ENCODE data around the gene NR6A1.

Gene NR6A1

DNA sequence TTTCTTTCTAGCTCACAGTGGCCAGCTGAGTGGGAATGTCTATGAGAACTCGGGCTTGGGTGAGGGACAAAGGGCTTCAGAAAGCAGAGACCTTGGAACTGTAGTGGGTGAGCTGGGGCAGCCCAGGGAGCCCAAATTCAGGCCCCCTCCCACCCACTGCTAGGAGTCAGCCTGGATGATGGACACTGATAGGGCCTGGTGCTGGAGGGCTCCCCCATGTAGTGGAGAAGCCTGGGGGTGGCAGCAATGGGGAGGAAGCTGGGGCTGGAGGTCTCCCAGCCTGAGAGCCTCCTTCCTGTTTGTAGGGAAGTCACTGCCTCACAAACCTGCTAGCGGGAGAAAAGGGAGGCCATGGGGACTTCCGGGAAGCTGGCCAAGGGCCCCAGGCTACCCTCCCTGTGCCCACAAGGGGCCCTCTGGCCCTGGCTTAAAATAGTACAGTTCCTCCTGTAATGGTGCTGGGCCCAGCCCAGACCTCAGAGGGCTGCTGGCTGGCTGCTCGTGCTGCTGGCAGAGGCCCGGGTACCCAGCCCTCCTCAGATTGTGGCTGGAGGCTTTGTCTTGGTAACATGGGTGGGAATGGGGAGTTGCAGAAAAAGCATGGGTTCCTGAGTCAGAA is 257.6 kb downstream of the NR6A1 start:
- H3K36me3 ChIP-seq (ENCODE audit: control insufficient read depth, insufficient read depth, low read length), result no peaks in the 10 kb centered on the region
- no peaks in the 10 kb centered on the region for H3K9me3 ChIP-seq (ENCODE audit: control insufficient read depth, low read length)
- H3K4me2 ChIP-seq (ENCODE audit: low read length), result no peak overlapping the region
- H3K4me1 ChIP-seq, result no peaks in the 10 kb centered on the region
- H3K27ac ChIP-seq, result no peak overlapping the region
- H3K4me3 ChIP-seq (ENCODE audit: low read depth, low read length), result no peak overlapping the region
- TF ChIP-seq, protein P1, sequence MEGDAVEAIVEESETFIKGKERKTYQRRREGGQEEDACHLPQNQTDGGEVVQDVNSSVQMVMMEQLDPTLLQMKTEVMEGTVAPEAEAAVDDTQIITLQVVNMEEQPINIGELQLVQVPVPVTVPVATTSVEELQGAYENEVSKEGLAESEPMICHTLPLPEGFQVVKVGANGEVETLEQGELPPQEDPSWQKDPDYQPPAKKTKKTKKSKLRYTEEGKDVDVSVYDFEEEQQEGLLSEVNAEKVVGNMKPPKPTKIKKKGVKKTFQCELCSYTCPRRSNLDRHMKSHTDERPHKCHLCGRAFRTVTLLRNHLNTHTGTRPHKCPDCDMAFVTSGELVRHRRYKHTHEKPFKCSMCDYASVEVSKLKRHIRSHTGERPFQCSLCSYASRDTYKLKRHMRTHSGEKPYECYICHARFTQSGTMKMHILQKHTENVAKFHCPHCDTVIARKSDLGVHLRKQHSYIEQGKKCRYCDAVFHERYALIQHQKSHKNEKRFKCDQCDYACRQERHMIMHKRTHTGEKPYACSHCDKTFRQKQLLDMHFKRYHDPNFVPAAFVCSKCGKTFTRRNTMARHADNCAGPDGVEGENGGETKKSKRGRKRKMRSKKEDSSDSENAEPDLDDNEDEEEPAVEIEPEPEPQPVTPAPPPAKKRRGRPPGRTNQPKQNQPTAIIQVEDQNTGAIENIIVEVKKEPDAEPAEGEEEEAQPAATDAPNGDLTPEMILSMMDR (IDR thresholded peaks at IDR 0.05), result no peak
- no peak overlapping the region for H2AFZ ChIP-seq
- H3K9ac ChIP-seq, result no peak overlapping the region
- no peaks in the 10 kb centered on the region for H3K27me3 ChIP-seq (ENCODE audit: control insufficient read depth, insufficient read depth, low read length)
- H3K79me2 ChIP-seq, result no peaks in the 10 kb centered on the region

DNA sequence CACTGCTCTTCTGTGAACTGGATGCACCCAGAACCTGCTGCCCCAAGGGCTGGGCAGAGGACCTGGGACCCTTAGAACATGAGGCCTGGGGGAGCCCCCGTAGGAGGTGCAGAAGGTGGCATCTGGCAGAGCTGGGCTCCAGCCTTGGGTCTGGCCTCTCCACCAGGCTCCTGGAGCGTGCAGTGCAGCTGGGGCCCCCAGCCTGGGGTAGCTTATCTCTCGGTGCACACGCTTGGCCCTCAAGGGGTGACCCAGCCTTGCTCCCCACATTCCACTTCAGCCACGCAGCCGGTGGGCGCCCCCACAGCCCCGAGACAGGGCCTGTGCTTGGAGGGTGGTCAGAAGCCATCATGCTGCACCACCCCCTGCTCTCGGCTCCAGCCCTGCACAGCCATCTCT is 258.3 kb downstream of the NR6A1 start:
- TF ChIP-seq, protein P1 (IDR thresholded peaks at IDR 0.05), result no peak
- Histone ChIP-seq H3K27ac (no peak overlapping the region), H3K4me1 (no peaks in the 10 kb centered on the region), H3K27me3 (ENCODE audit: control insufficient read depth, insufficient read depth, low read length) (no peaks in the 10 kb centered on the region), H3K9me3 (ENCODE audit: control insufficient read depth, low read length) (no peaks in the 10 kb centered on the region), H3K79me2 (no peaks in the 10 kb centered on the region), H2AFZ (no peak overlapping the region), H3K36me3 (ENCODE audit: control insufficient read depth, insufficient read depth, low read length) (no peaks in the 10 kb centered on the region), H3K9ac (no peak overlapping the region), H3K4me3 (ENCODE audit: low read depth, low read length) (no peak overlapping the region), H3K4me2 (ENCODE audit: low read length) (no peak overlapping the region)

GRCh38 chr9:124511891-124512805 is 259.0 kb downstream of the NR6A1 start:
- no peaks in the 10 kb centered on the region for H3K27me3 ChIP-seq (ENCODE audit: control insufficient read depth, insufficient read depth, low read length)
- H3K4me3 ChIP-seq (ENCODE audit: low read depth, low read length), result no peak overlapping the region
- no peaks in the 10 kb centered on the region for H3K79me2 ChIP-seq
- no peak overlapping the region for H3K9ac ChIP-seq
- H3K9me3 ChIP-seq (ENCODE audit: control insufficient read depth, low read length), result no peaks in the 10 kb centered on the region
- H3K4me2 ChIP-seq (ENCODE audit: low read length), result no peak overlapping the region
- H3K36me3 ChIP-seq (ENCODE audit: control insufficient read depth, insufficient read depth, low read length), result no peaks in the 10 kb centered on the region
- H3K4me1 ChIP-seq, result no peaks in the 10 kb centered on the region
- H3K27ac ChIP-seq, result no peak overlapping the region
- TF ChIP-seq, protein P1 (IDR thresholded peaks at IDR 0.05), result no peak
- H2AFZ ChIP-seq, result no peak overlapping the region

GRCh38 chr9:124511426-124511840 is 259.7 kb downstream of the NR6A1 start:
- H3K4me1 ChIP-seq, result no peaks in the 10 kb centered on the region
- no peak overlapping the region for H2AFZ ChIP-seq
- TF ChIP-seq, protein P1 (IDR thresholded peaks at IDR 0.05), result no peak
- H3K9me3 ChIP-seq (ENCODE audit: control insufficient read depth, low read length), result no peaks in the 10 kb centered on the region
- no peak overlapping the region for H3K4me3 ChIP-seq (ENCODE audit: low read depth, low read length)
- no peak overlapping the region for H3K27ac ChIP-seq
- H3K79me2 ChIP-seq, result no peaks in the 10 kb centered on the region
- H3K4me2 ChIP-seq (ENCODE audit: low read length), result no peak overlapping the region
- H3K9ac ChIP-seq, result no peak overlapping the region
- H3K27me3 ChIP-seq (ENCODE audit: control insufficient read depth, insufficient read depth, low read length), result no peaks in the 10 kb centered on the region
- H3K36me3 ChIP-seq (ENCODE audit: control insufficient read depth, insufficient read depth, low read length), result no peaks in the 10 kb centered on the region

All from parathyroid adenoma (tissue), 2 donors.